ENCODE data around the gene CD86.

- TF ChIP-seq, protein P1, sequence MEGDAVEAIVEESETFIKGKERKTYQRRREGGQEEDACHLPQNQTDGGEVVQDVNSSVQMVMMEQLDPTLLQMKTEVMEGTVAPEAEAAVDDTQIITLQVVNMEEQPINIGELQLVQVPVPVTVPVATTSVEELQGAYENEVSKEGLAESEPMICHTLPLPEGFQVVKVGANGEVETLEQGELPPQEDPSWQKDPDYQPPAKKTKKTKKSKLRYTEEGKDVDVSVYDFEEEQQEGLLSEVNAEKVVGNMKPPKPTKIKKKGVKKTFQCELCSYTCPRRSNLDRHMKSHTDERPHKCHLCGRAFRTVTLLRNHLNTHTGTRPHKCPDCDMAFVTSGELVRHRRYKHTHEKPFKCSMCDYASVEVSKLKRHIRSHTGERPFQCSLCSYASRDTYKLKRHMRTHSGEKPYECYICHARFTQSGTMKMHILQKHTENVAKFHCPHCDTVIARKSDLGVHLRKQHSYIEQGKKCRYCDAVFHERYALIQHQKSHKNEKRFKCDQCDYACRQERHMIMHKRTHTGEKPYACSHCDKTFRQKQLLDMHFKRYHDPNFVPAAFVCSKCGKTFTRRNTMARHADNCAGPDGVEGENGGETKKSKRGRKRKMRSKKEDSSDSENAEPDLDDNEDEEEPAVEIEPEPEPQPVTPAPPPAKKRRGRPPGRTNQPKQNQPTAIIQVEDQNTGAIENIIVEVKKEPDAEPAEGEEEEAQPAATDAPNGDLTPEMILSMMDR (IDR thresholded peaks at IDR 0.05), result no peak
- TF ChIP-seq POLR2A (IDR thresholded peaks at IDR 0.05), result no peak
- no peak for TF ChIP-seq POLR2AphosphoS5 (IDR thresholded peaks at IDR 0.05)
- no peak for TF ChIP-seq EP300 (IDR thresholded peaks at IDR 0.05; ENCODE audit: low read depth)
These were observed 30.4 kb upstream of the CD86 start for GRCh38 chr3:122024800-122025199.
